GM12892 (cell line): ENCODE measurements around the gene PGGT1B.

Experiments used
- POLR2A ChIP-seq: IDR thresholded peaks from 2 replicates; pipeline ENCODE4 v1.6.1; 2011; ENCODE audit warnings: low read depth, low read length, control low read depth
- TAF1 ChIP-seq: IDR thresholded peaks from 2 replicates; pipeline ENCODE4 v1.6.1; 2011; ENCODE audit warnings: low read depth, mild to moderate bottlenecking, control low read depth, low read length, borderline replicate concordance

DNA sequence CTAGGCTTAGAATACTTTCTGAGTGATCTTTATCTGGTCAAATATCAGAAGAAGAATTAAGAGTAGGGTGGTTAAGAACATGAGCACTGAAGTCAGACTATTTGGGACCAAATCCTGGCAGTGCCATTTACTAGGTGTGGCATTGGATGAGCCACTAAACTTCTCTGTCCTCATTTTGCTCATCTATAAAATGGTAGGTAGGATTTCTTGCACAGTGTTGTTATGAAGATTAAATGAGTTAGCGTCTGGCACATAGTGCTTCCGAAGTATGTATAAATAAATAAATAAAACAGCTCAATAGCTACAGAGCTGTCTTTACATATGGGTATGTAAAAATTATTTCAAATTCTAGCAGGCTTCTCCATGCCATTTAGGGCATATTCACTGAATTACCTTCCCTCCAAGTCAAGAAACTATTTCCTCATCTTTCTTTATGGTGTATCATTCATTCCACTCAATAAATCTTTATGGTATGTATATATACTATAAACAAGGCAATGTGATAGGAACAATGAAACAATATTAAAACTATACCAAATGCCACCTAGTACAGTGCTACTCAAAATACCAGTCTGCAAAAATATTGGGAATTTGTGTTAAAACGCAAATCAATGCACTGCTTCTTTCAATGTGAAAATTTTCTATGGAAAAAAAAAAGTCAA is 9.8 kb upstream of the PGGT1B start:
- TF ChIP-seq TAF1 (no peak), POLR2A (no peak)
